ENCODE measurements around the gene GNAI3.
A peak's percentile ranks its signal among the peaks of the same experiment; 100 is the strongest.

Gene GNAI3

GRCh38 chr1:109546311-109547109, 1.9 kb upstream of the GNAI3 start:
- DNase-seq, result peak; percentile 79

- DNase-seq, result no peak
These were observed 723 bp upstream of the GNAI3 start for GRCh38 chr1:109547463-109548320.

GRCh38 chr1:109556563-109556962, 8.1 kb downstream of the GNAI3 start:
- no peak for DNase-seq

DNA sequence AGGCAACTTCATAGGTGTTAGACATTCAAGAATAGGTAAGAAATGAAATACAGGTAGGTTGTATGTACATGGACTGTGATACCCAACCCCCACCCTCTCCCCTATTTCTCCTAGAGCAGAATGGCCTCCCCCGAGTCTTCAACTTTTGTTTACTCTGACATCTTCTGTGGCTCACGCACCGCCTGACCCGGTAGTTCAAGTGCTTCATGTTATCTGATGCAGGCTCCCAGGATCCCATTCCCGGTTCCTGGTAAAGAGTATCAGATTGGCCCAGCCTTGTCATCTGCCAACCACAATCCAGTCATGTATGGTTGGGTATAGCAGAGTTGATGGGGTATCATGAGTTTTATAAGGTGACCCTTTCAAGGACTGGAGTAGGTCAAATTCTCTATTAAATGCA, 9.1 kb downstream of the GNAI3 start:
- no peak for DNase-seq

- DNase-seq, result no peak
These were observed 11.6 kb downstream of the GNAI3 start for GRCh38 chr1:109559995-109560394.

DNA sequence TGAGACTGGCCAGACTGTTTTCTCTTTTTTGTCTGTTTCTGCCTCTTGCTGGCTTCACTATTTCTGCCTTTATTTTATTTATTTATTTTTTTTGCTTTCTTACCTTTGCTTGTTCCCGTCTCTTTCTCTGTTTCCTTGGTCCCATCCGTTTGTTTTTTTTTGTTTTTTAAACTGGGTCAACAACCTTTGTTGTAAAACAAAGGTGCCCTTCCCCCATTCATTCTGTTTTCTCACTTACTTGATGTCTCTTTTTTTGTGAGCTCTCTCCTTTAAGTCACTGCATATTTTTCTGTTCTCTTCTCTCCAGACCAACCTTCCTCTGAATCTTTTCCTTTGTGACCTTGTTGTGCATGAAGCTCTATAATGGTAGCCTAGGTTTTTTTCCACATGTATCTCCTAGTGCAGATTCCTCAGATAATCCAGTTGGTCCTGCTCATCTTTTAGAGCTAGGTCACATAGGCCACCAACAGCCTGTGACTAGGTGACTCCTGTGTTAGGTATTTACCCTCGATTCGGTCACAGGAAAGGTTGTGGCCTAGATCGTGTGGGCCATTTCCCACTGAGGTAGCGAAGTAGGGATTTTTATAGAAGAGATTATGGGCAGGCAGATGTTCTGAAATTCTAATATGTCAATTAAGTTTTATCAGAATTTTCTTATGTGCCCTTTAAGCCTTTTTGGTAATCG, 15.9 kb downstream of the GNAI3 start:
- DNase-seq, result no peak

DNA sequence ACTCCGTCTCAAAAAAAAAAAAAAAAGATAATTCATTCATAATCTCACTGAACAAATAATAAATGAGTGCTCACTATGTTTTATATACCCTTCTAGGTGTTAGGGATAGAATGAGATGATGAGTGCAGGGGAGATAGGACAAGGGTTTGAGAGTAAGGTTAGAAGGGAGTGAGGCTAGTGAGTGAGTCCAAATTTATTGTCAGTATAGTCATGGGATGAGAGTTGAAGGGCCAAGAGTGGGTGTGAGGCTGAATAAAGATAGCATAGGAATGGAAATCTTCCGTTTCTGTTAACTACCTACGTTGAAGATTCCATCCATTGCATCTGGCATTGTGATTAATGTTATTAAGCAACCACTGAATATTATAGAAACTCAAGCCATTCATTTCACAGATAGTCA, 16.8 kb downstream of the GNAI3 start:
- DNase-seq, result no peak

DNA sequence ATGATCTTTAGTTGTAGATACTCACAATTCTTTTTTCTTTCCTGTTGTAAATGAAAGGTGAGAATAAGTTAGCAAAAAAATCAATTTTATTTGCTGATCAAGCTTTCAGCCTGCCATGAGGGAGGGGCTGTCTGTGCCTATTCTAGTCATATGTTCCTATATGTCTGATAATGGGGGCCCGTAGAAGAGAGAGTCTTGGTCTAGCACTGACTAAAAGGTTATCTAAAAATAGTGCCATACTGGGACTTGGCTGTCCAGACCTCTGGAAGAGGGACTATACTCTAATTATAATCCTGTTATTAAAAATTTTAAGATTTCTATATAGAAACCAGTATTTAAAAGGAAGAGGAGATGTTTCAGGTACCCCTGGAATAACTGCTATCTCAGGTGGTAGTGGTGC, 18.6 kb downstream of the GNAI3 start:
- DNase-seq, result no peak

GRCh38 chr1:109567877-109568672, 19.7 kb downstream of the GNAI3 start:
- no peak for DNase-seq

GRCh38 chr1:109569323-109569722, 20.9 kb downstream of the GNAI3 start:
- DNase-seq, result no peak

- DNase-seq, result no peak
These were observed 22.0 kb downstream of the GNAI3 start for GRCh38 chr1:109570414-109570813.

GRCh38 chr1:109573785-109574184, 25.4 kb downstream of the GNAI3 start:
- no peak for DNase-seq

GRCh38 chr1:109578947-109579443, 30.6 kb downstream of the GNAI3 start:
- DNase-seq, result no peak

DNA sequence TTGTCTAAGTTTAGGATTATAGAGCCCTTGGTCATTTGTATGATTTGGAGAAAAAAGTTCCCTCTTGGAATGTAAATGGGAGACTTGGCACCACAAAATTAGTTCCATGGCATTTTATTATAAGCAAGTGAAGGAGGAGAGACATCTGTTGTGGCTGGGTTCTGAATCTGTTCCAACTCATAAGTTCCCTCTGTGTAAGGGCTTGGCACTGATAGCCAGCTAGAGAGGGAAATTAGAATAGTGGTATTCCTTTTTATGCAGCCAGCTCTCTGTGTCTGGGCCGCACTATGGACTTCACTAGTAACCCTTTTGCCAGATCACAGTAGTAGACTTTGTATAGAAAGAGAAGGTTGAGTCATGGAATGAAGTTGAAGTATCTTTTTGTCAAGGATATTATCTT, 31.1 kb downstream of the GNAI3 start:
- DNase-seq, result no peak

DNA sequence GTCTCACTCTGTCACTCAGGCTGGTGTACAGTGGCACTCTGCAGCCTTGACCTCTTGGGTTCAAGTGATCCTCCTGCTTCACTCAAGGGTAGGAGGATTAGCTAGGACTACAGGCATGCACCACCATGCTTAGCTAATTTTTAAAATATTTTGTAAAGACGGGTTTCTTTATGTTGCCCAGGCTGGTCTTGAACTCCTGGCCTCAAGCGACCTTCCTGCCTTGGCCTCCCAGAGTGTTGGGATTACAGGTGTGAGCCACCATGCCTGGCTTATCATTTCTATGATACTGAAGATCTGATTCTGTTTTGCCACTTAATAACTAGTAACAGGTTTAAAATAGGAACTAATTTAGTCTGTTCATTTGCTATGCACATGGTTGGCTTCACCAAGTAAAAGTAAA, 33.6 kb downstream of the GNAI3 start:
- DNase-seq, result no peak

GRCh38 chr1:109584766-109585165, 36.4 kb downstream of the GNAI3 start:
- no peak for DNase-seq

GRCh38 chr1:109586055-109586454, 37.6 kb downstream of the GNAI3 start:
- no peak for DNase-seq

- DNase-seq, result no peak
These were observed 40.8 kb downstream of the GNAI3 start for GRCh38 chr1:109589177-109589576.

DNA sequence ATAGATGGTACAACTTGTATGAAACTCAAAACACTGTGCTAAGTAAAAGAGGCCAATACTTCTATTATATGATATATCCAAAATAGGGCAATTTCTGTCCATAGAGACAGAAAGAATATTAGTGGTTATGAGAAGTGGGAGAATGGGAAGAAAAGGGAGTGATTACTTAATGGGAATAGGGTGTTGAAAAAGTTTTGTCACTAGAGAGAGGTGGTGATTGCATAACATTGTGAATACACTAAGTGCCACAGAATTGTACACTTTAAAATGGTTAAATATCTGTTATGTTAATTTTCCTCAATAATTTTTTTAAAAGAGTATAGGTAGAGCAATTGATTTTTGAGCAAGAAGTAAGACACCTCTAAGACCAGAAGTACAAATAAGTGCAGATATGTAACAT, 41.3 kb downstream of the GNAI3 start:
- no peak for DNase-seq

DNA sequence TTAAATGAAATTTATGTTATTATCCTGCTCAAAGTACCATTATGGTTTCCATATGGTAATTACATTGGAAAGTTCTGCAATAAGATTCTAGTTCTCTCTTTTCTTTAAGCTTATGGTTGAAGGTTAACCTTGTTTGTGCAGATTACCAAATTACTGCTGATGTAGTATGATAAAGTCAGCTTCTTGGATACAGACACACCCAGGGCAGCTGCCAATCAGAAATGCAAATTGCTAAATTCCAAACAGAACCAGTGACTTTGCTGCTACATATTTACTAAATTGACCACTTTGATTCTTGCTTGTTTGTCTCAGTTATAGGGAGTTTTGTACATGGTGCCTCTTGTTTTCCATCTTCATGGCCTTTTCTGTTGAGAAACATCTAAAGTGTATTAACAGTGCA, 44.5 kb downstream of the GNAI3 start:
- no peak for DNase-seq

GRCh38 chr1:109595531-109595930, 47.1 kb downstream of the GNAI3 start:
- no peak for DNase-seq

- DNase-seq, result no peak
These were observed 49.7 kb downstream of the GNAI3 start for GRCh38 chr1:109598156-109598555.

- DNase-seq, result no peak
These were observed 50.2 kb downstream of the GNAI3 start for GRCh38 chr1:109598655-109599054.

Data from activated CD4-positive, alpha-beta T cell treated with anti-CD3 and anti-CD28 coated beads for 1 hour (primary cell).